NOMO-1 treated with dmso at 0.1 percent for 144 hours (cell line): ENCODE results near the gene SCTR.

ENCODE experiments used
- DNase-seq: peaks from one replicate; lab custom pipeline; 2025; ENCODE audit not compliant: unreplicated experiment; lab: John Stamatoyannopoulos, UW

Gene SCTR

GRCh38 chr2:119523952-119524694, at the start of gene SCTR:
SCTR (minus strand) TSS chr2:119524483; CDS start chr2:119524226, 257 bp downstream.
- no peak for DNase-seq

- no peak for DNase-seq
These were observed 43.0 kb upstream of the SCTR start for GRCh38 chr2:119567292-119567691.

GRCh38 chr2:119565481-119565880, 41.2 kb upstream of the SCTR start:
- DNase-seq: no peak

GRCh38 chr2:119553687-119554344, 29.5 kb upstream of the SCTR start:
- DNase-seq: no peak

GRCh38 chr2:119552902-119553301, 28.6 kb upstream of the SCTR start:
- DNase-seq: no peak

GRCh38 chr2:119550856-119551255, 26.6 kb upstream of the SCTR start:
- DNase-seq: no peak

GRCh38 chr2:119550346-119550745, 26.1 kb upstream of the SCTR start:
- no peak for DNase-seq

- no peak for DNase-seq
These were observed 25.0 kb upstream of the SCTR start for GRCh38 chr2:119549241-119549640.

GRCh38 chr2:119548516-119549120, 24.3 kb upstream of the SCTR start:
- DNase-seq: no peak

- no peak for DNase-seq
These were observed 22.1 kb upstream of the SCTR start for GRCh38 chr2:119546447-119546767.

- no peak for DNase-seq
These were observed 21.6 kb upstream of the SCTR start for GRCh38 chr2:119545754-119546446.

GRCh38 chr2:119544939-119545475, 20.7 kb upstream of the SCTR start:
- DNase-seq: no peak

GRCh38 chr2:119544075-119544938, 20.0 kb upstream of the SCTR start, which contains the start of gene CFAP221:
CFAP221 (plus strand) TSS chr2:119544449; CDS start chr2:119546132, 1,683 bp downstream.
- DNase-seq: peak; percentile 51

- no peak for DNase-seq
These were observed 17.2 kb upstream of the SCTR start for GRCh38 chr2:119541476-119541875.

- no peak for DNase-seq
These were observed 13.5 kb upstream of the SCTR start for GRCh38 chr2:119537792-119538191.

- DNase-seq: no peak
These were observed 12.4 kb upstream of the SCTR start for GRCh38 chr2:119536707-119537106.

- DNase-seq: no peak
These were observed 11.9 kb upstream of the SCTR start for GRCh38 chr2:119536211-119536610.

- no peak for DNase-seq
These were observed 9.3 kb upstream of the SCTR start for GRCh38 chr2:119533560-119533959.

- DNase-seq: no peak
These were observed 7.0 kb upstream of the SCTR start for GRCh38 chr2:119531292-119531691.

GRCh38 chr2:119527999-119528398, 3.7 kb upstream of the SCTR start:
- DNase-seq: no peak
